Measurements from ENCODE around the gene NIPAL3.

DNA sequence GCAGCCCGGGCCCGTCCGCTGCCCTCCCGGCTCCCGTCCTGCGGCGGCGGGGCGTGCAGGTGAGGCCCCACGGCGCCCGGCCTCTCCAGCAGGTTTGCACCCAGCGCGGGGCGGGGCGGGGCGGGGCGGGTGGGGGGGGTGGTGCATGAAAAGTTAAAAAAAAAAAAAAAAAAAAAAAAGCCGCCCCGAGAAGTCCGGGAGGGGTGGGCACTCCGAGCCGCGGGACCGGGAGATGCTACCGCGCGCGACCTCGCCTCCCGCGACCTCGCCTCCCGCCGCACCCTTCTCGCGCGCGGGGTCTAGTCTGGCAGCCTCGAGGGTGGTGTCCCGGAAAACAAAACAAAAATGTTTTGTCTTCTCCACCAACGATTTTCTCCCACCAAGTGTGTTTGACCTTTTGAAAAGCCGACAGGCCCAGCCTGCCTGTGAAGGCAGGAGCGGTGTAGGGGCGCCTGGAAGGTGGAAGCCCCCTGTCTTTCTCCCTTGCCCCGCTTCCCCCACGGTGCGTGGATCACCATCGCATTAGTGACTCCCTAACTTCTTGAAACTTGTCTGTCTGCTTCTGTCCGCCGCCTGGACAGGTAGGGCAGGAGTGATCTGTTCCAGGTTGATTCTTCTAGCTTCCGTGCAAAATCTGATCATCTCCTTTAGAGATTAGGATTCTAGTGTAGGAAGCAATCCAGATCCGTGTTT, 87.6 kb downstream of the NIPAL3 start:
- TF ChIP-seq POLR2A (IDR thresholded peaks at IDR 0.05): no peak
- TF ChIP-seq, protein P1, sequence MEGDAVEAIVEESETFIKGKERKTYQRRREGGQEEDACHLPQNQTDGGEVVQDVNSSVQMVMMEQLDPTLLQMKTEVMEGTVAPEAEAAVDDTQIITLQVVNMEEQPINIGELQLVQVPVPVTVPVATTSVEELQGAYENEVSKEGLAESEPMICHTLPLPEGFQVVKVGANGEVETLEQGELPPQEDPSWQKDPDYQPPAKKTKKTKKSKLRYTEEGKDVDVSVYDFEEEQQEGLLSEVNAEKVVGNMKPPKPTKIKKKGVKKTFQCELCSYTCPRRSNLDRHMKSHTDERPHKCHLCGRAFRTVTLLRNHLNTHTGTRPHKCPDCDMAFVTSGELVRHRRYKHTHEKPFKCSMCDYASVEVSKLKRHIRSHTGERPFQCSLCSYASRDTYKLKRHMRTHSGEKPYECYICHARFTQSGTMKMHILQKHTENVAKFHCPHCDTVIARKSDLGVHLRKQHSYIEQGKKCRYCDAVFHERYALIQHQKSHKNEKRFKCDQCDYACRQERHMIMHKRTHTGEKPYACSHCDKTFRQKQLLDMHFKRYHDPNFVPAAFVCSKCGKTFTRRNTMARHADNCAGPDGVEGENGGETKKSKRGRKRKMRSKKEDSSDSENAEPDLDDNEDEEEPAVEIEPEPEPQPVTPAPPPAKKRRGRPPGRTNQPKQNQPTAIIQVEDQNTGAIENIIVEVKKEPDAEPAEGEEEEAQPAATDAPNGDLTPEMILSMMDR (IDR thresholded peaks at IDR 0.05): no peak
